Astrocyte (in vitro differentiated cells and primary cell): ENCODE measurements around the gene ZDHHC11. TPM values are rescaled to one million over a fixed set of nuclear protein-coding genes. Genes with fewer than 3 reads are reported as not detected.
"Not testable (repeated sequence)": the region's sequence is repeated elsewhere in the genome, so short reads cannot be mapped to it uniquely, and the experiment has no call there.

Experiments
- DNase-seq: peaks from one replicate; pipeline ENCODE4 v3.0.0-alpha.2; 2010; ENCODE audit warnings: low read depth
- FAIRE-seq: peaks from 2 replicates; lab custom pipeline; 2011; peaks lifted over from hg19 to GRCh38; lab: Jason Lieb, UNC
- H2AFZ ChIP-seq: 2 replicates; pipeline ENCODE4 v1.6.0; 2012; ENCODE audit warnings: low read depth, low read length, inconsistent platforms
- H3K27ac ChIP-seq: 2 replicates; pipeline ENCODE4 v1.5.1; 2011; ENCODE audit warnings: low read depth, low read length, inconsistent platforms
- H3K27me3 ChIP-seq: 2 replicates; pipeline ENCODE4 v1.6.0; 2011; ENCODE audit warnings: low read length, inconsistent platforms; ENCODE audit not compliant: insufficient read depth
- H3K36me3 ChIP-seq: 2 replicates; pipeline ENCODE4 v1.5.1; 2011; ENCODE audit warnings: low read length, inconsistent platforms; ENCODE audit not compliant: insufficient read depth
- H3K4me1 ChIP-seq: 2 replicates; pipeline ENCODE4 v1.5.1; 2011; ENCODE audit warnings: low read length, inconsistent platforms; ENCODE audit not compliant: insufficient read depth
- H3K4me2 ChIP-seq: 2 replicates; pipeline ENCODE4 v1.6.0; 2012; ENCODE audit warnings: low read length, inconsistent platforms
- H3K4me3 ChIP-seq: 2 replicates; pipeline ENCODE4 v1.5.1; 2011; ENCODE audit warnings: low read depth, mild to moderate bottlenecking, low read length, inconsistent platforms; ENCODE audit not compliant: insufficient read depth
- H3K79me2 ChIP-seq: 2 replicates; pipeline ENCODE4 v1.6.0; 2012; ENCODE audit warnings: mild to moderate bottlenecking, low read length, inconsistent platforms; ENCODE audit not compliant: insufficient read depth
- H3K9ac ChIP-seq: 2 replicates; pipeline ENCODE4 v1.6.0; 2012; ENCODE audit warnings: mild to moderate bottlenecking, low read length, inconsistent platforms
- H3K9me3 ChIP-seq: 2 replicates; pipeline ENCODE4 v1.5.1; 2012; ENCODE audit warnings: low read depth, mild to moderate bottlenecking, low read length, inconsistent platforms; ENCODE audit not compliant: insufficient read depth
- H4K20me1 ChIP-seq: 2 replicates; pipeline ENCODE4 v1.6.0; 2012; ENCODE audit warnings: low read length, inconsistent platforms; ENCODE audit not compliant: insufficient read depth
- H3K27ac Mint-ChIP-seq: one replicate; pipeline ENCODE4 v1.8.0; 2021; ENCODE audit warnings: mild to moderate bottlenecking, mixed read lengths; ENCODE audit not compliant: unreplicated experiment
- H3K27me3 Mint-ChIP-seq: one replicate; pipeline ENCODE4 v1.8.0; 2021; ENCODE audit warnings: low read depth, mixed read lengths; ENCODE audit not compliant: unreplicated experiment
- H3K36me3 Mint-ChIP-seq: one replicate; pipeline ENCODE4 v1.8.0; 2021; ENCODE audit warnings: low read depth, mixed read lengths; ENCODE audit not compliant: unreplicated experiment
- H3K4me1 Mint-ChIP-seq: one replicate; pipeline ENCODE4 v1.8.0; 2021; ENCODE audit warnings: low read depth, mixed read lengths; ENCODE audit not compliant: unreplicated experiment
- H3K4me3 Mint-ChIP-seq: one replicate; pipeline ENCODE4 v1.8.0; 2021; ENCODE audit warnings: mild to moderate bottlenecking, moderate library complexity, mixed read lengths; ENCODE audit not compliant: unreplicated experiment
- H3K9me3 Mint-ChIP-seq: one replicate; pipeline ENCODE4 v1.8.0; 2021; ENCODE audit warnings: mild to moderate bottlenecking, mixed read lengths; ENCODE audit not compliant: unreplicated experiment
- CTCF ChIP-seq: IDR thresholded peaks from 2 replicates; pipeline ENCODE4 v1.5.1; 2011; ENCODE audit warnings: low read depth, mild to moderate bottlenecking, inconsistent platforms, low read length, moderate library complexity; ENCODE audit not compliant: insufficient read depth
- EZH2 ChIP-seq: IDR thresholded peaks from 2 replicates; pipeline ENCODE4 v1.6.1; 2012; ENCODE audit warnings: mild to moderate bottlenecking, low read length, inconsistent platforms; ENCODE audit not compliant: insufficient read depth
- total RNA-seq: library from RNA; stranded (reverse); gene quantifications from 2 replicates; pipeline ENCODE4 v1.2.1, GENCODE V29; 2021

The ZDHHC11 gene
- total RNA-seq, 1 donor from 2014 or later = 15.9 TPM

- DNase-seq, H3K9me3 Mint-ChIP-seq, H4K20me1 ChIP-seq, H3K4me2 ChIP-seq, H3K4me1 ChIP-seq, H3K27ac Mint-ChIP-seq, H3K36me3 ChIP-seq, H3K27me3 Mint-ChIP-seq, H3K27ac ChIP-seq, FAIRE-seq, H3K9ac ChIP-seq, H3K9me3 ChIP-seq, H3K27me3 ChIP-seq, H3K79me2 ChIP-seq, H3K4me3 ChIP-seq, H3K36me3 Mint-ChIP-seq, H3K4me1 Mint-ChIP-seq, H2AFZ ChIP-seq, H3K4me3 Mint-ChIP-seq: not testable (repeated sequence)
These were observed 103.4 kb downstream of the ZDHHC11 start for GRCh38 chr5:747303-747844.

- H3K4me3 ChIP-seq = no peak overlapping the region
- FAIRE-seq = no peak
These were observed 104.5 kb downstream of the ZDHHC11 start for GRCh38 chr5:746258-746761.

More at GRCh38 chr5:746258-746761, 104.5 kb downstream of the ZDHHC11 start:
- Histone ChIP-seq H4K20me1 (no peaks in the 10 kb centered on the region), H3K27me3 (no peaks in the 10 kb centered on the region), H2AFZ (no peak overlapping the region), H3K9me3 (no peaks in the 10 kb centered on the region), H3K79me2 (no peaks in the 10 kb centered on the region), H3K4me2 (no peak overlapping the region), H3K4me1 (no peaks in the 10 kb centered on the region), H3K9ac (no peak overlapping the region), H3K27ac (no peak overlapping the region), H3K36me3 (no peaks in the 10 kb centered on the region)
- Mint-ChIP-seq H3K27ac (no peak overlapping the region), H3K4me1 (no peaks in the 10 kb centered on the region), H3K4me3 (no peak overlapping the region), H3K9me3 (no peaks in the 10 kb centered on the region), H3K36me3 (no peaks in the 10 kb centered on the region), H3K27me3 (peaks cover 2% of the 10 kb centered on the region)
- no peak for DNase-seq
- TF ChIP-seq CTCF = no peak
- no peak for TF ChIP-seq EZH2

Other genes starting within 250 kb of the ZDHHC11 start
- 7.0 and 7.5 TPM in 2 replicates for gene CEP72, start 238.6 kb downstream of the ZDHHC11 start, total RNA-seq
- 1.9 and 2.2 TPM in 2 replicates for gene TPPP, start 157.6 kb downstream of the ZDHHC11 start, total RNA-seq
- 0.23 and 0.29 TPM in 2 replicates for gene ZDHHC11B, start 66.3 kb downstream of the ZDHHC11 start, total RNA-seq
- gene BRD9, start 41.8 kb upstream of the ZDHHC11 start, total RNA-seq = 36.7 and 43.7 TPM in 2 replicates
- 7.3 and 8.5 TPM in 2 replicates for gene TRIP13, start 41.9 kb upstream of the ZDHHC11 start, total RNA-seq
- 0.41 and 0.48 TPM in 2 replicates for gene NKD2, start 157.8 kb upstream of the ZDHHC11 start, total RNA-seq